HCT116 (cell line): ENCODE results near the gene ARTN. TPM values are rescaled to one million over a fixed set of nuclear protein-coding genes. Genes with fewer than 3 reads are reported as not detected.

Experiments
- ATAC-seq: fragments of 200-7000 bp; cut with Tn5 transposase; 2 replicates; pipeline ENCODE4 v1.9.1; 2020; ENCODE audit warnings: mild to moderate bottlenecking, moderate library complexity
- BruUV-seq: library from RNA; stranded (reverse); fragments of 400-500 nt; replicated peaks from 2 replicates; lab custom pipeline; 2021; lab: Mats Ljungman, UMichigan
- CTCF ChIA-PET: fragments of 300-600 bp; sonication (Branson Sonifier 250); formaldehyde crosslinking; loops from one replicate; lab custom pipeline; 2021; ENCODE audit warnings: antibody characterized with exemption; lab: Charles Lee
- POLR2A ChIA-PET: fragments of 300-600, 350-600 bp; sonication (Branson Sonifier 250); formaldehyde crosslinking; loops from one replicate; lab custom pipeline; 2021; ENCODE audit warnings: antibody characterized with exemption; lab: Charles Lee
- RAD21 ChIA-PET, 2 experiments: fragments of 300-600 bp; sonication (Branson Sonifier 250); formaldehyde crosslinking; loops; one replicate each; lab custom pipeline; 2023; ENCODE audit warnings: low total read pairs in 2 of 2; ENCODE audit not compliant: uncharacterized antibody in 2 of 2, unreplicated experiment in 2 of 2, low non-redundant PET in 1 of 2; lab: Charles Lee
- DNase-seq: peaks from one replicate; pipeline ENCODE4 v3.0.0-alpha.2; 2010; ENCODE audit warnings: low read depth, low spot score
- H2AFZ ChIP-seq: fragments of 200-600 bp; shearing (Covaris generic), sonication (generic); 2 replicates; pipeline ENCODE4 v1.6.1; 2017; ENCODE audit warnings: low read depth, mixed run types, mixed read lengths, antibody characterized with exemption, low read length; ENCODE audit not compliant: poor library complexity, severe bottlenecking
- H3K27ac ChIP-seq: 2 replicates; pipeline ENCODE4 v1.5.1; 2012; ENCODE audit warnings: low read depth, low read length
- H3K27me3 ChIP-seq: fragments of 200-600 bp; sonication (generic); 2 replicates; pipeline ENCODE4 v1.6.1; 2016; ENCODE audit warnings: mixed run types, low read length, mixed read lengths; ENCODE audit not compliant: insufficient read depth
- H3K36me3 ChIP-seq, 2 experiments: fragments of 200-500 bp in 1 of 2; fragments of 200-600 bp in 1 of 2; sonication (Bioruptor generic) in 1 of 2; sonication (generic) in 1 of 2; 2 replicates each; pipeline versions ENCODE4 v1.5.1 to v1.6.1; 2014 to 2016; ENCODE audit warnings: low read length in 2 of 2, inconsistent platforms in 1 of 2, mixed read lengths in 1 of 2, mixed run types in 1 of 2; ENCODE audit not compliant: insufficient read depth in 2 of 2, control insufficient read depth in 1 of 2
- H3K4me1 ChIP-seq, 2 experiments: fragments of 200-600 bp in 1 of 2; sonication (generic) in 1 of 2; 2 replicates each; pipeline versions ENCODE4 v1.5.1 to v1.6.1; 2012 to 2017; ENCODE audit warnings: low read length in 2 of 2, inconsistent platforms in 1 of 2, mild to moderate bottlenecking in 1 of 2, mixed read lengths in 1 of 2, mixed run types in 1 of 2, moderate library complexity in 1 of 2; ENCODE audit not compliant: insufficient read depth in 2 of 2, control insufficient read depth in 1 of 2
- H3K4me2 ChIP-seq: fragments of 200-600 bp; sonication (generic); 2 replicates; pipeline ENCODE4 v1.6.1; 2017; ENCODE audit warnings: mixed run types, low read length, mixed read lengths
- H3K4me3 ChIP-seq, 2 experiments: fragments of 200-600 bp in 1 of 2; sonication (generic) in 1 of 2; replicated peaks in 1 of 2; 2 replicates each; pipeline ENCODE4 v1.5.1; 2011 to 2016; ENCODE audit warnings: low read length in 2 of 2, control low read depth in 1 of 2, low read depth in 1 of 2, mild to moderate bottlenecking in 1 of 2, mixed read lengths in 1 of 2, mixed run types in 1 of 2
- H3K79me2 ChIP-seq: fragments of 200-600 bp; sonication (generic); 2 replicates; pipeline ENCODE4 v1.6.1; 2017; ENCODE audit warnings: mild to moderate bottlenecking, mixed run types, low read length, moderate library complexity, mixed read lengths; ENCODE audit not compliant: insufficient read depth
- H3K9ac ChIP-seq: fragments of 200-600 bp; sonication (generic); 2 replicates; pipeline ENCODE4 v1.6.1; 2016; ENCODE audit warnings: low read length, mixed read lengths
- H3K9me2 ChIP-seq: fragments of 200-600 bp; sonication (generic), shearing (Covaris generic); 2 replicates; pipeline ENCODE4 v1.6.1; 2017; ENCODE audit warnings: mixed run types, mild to moderate bottlenecking, moderate library complexity; ENCODE audit not compliant: insufficient read depth
- H3K9me3 ChIP-seq, 2 experiments: fragments of 200-500 bp in 1 of 2; fragments of 200-600 bp in 1 of 2; sonication (Bioruptor generic) in 1 of 2; sonication (generic) in 1 of 2; 2 replicates each; pipeline ENCODE4 v1.6.1; 2014 to 2017; ENCODE audit warnings: low read length in 2 of 2, mixed read lengths in 2 of 2, inconsistent platforms in 1 of 2, low read depth in 1 of 2, mild to moderate bottlenecking in 1 of 2, mixed run types in 1 of 2, moderate library complexity in 1 of 2; ENCODE audit not compliant: control insufficient read depth in 1 of 2, insufficient read depth in 1 of 2
- H4K20me1 ChIP-seq: fragments of 200-600 bp; sonication (generic), shearing (Covaris generic); 2 replicates; pipeline ENCODE4 v1.6.1; 2017; ENCODE audit warnings: mixed run types, mild to moderate bottlenecking, moderate library complexity; ENCODE audit not compliant: insufficient read depth
- ATF3 ChIP-seq: IDR thresholded peaks from 2 replicates; pipeline ENCODE4 v1.6.1; 2012
- CBX3 ChIP-seq: IDR thresholded peaks from 2 replicates; pipeline ENCODE4 v1.6.1; 2012; ENCODE audit warnings: low read depth
- CEBPB ChIP-seq: IDR thresholded peaks from 2 replicates; pipeline ENCODE4 v1.6.1; 2012; ENCODE audit warnings: low read depth
- EGR1 ChIP-seq: IDR thresholded peaks from 2 replicates; pipeline ENCODE4 v1.6.1; 2012; ENCODE audit warnings: low read depth
- ELF1 ChIP-seq: IDR thresholded peaks from 2 replicates; pipeline ENCODE4 v1.6.1; 2012; ENCODE audit warnings: low read depth, borderline replicate concordance
- EZH2 ChIP-seq: fragments of 200-600 bp; sonication (generic); IDR thresholded peaks from 2 replicates; pipeline ENCODE4 v1.6.1; 2017; ENCODE audit warnings: antibody characterized with exemption, mixed run types
- EZH2phosphoT487 ChIP-seq: fragments of 200-600 bp; IDR thresholded peaks from 2 replicates; pipeline ENCODE4 v1.6.1; 2018; ENCODE audit warnings: antibody characterized with exemption, borderline replicate concordance
- FOSL1 ChIP-seq: IDR thresholded peaks from 2 replicates; pipeline ENCODE4 v1.6.1; 2012; ENCODE audit warnings: low read depth
- JUND ChIP-seq: IDR thresholded peaks from 2 replicates; pipeline ENCODE4 v1.6.1; 2012
- POLR2A ChIP-seq: IDR thresholded peaks from 2 replicates; pipeline ENCODE4 v1.7.0; 2011; ENCODE audit warnings: borderline replicate concordance; ENCODE audit not compliant: insufficient read depth, insufficient read length; ENCODE audit errors: extremely low read depth
- RAD21 ChIP-seq: IDR thresholded peaks from 2 replicates; pipeline ENCODE4 v1.6.1; 2012; ENCODE audit warnings: low read depth, mild to moderate bottlenecking
- SIN3A ChIP-seq: IDR thresholded peaks from 2 replicates; pipeline ENCODE4 v1.6.1; 2012; ENCODE audit warnings: low read depth
- SP1 ChIP-seq: IDR thresholded peaks from 2 replicates; pipeline ENCODE4 v1.6.1; 2012; ENCODE audit warnings: low read depth
- TCF7L2 ChIP-seq: IDR thresholded peaks from 2 replicates; pipeline ENCODE4 v1.7.0; 2011; ENCODE audit warnings: borderline replicate concordance, inconsistent platforms; ENCODE audit not compliant: insufficient read depth, insufficient read length; ENCODE audit errors: extremely low read depth
- YY1 ChIP-seq: IDR thresholded peaks from 2 replicates; pipeline ENCODE4 v1.6.1; 2011; ENCODE audit warnings: low read length, low read depth, moderate library complexity, mild to moderate bottlenecking; ENCODE audit not compliant: insufficient replicate concordance; ENCODE audit errors: extremely low read depth
- ZFX ChIP-seq: fragments of 450-650 bp; IDR thresholded peaks from 2 replicates; pipeline ENCODE4 v1.6.1; 2017
- ZNF274 ChIP-seq: fragments of 200-500 bp; sonication (Bioruptor generic); IDR thresholded peaks from 2 replicates; pipeline ENCODE4 v1.6.1; 2014; ENCODE audit warnings: mild to moderate bottlenecking, low read depth, low read length, inconsistent platforms
- intact Hi-C: fragments of 100-400 bp; cut with micrococcal nuclease; formaldehyde crosslinking; loops from 2 replicates; pipeline ENCODE4 v1.10.0; 2022
- total RNA-seq: library from RNA; stranded (reverse); gene quantifications from one replicate; pipeline ENCODE4 v1.2.1, GENCODE V29; 2021; ENCODE audit not compliant: unreplicated experiment
- TF ChIP-seq, protein P1 (sequence below): IDR thresholded peaks from 2 replicates; pipeline ENCODE4 v1.6.1; 2011; ENCODE audit warnings: mild to moderate bottlenecking, low read length, moderate library complexity; ENCODE audit not compliant: insufficient replicate concordance; ENCODE audit errors: extremely low read depth
- TF ChIP-seq, protein P2 (sequence below), 3 experiments: fragments of 200-600 bp in 1 of 3; sonication (generic) in 1 of 3; IDR thresholded peaks in 2 of 3; conservative IDR thresholded peaks in 1 of 3; 2 replicates each; pipeline ENCODE4 v1.5.1; 2012 to 2017; ENCODE audit warnings: low read depth in 2 of 3, low read length in 2 of 3, antibody characterized with exemption in 1 of 3, borderline replicate concordance in 1 of 3, control low read depth in 1 of 3, mild to moderate bottlenecking in 1 of 3, mixed read lengths in 1 of 3, mixed run types in 1 of 3, moderate library complexity in 1 of 3; ENCODE audit not compliant: insufficient read depth in 1 of 3
- TF ChIP-seq, protein P3 (sequence below): IDR thresholded peaks from 2 replicates; pipeline ENCODE4 v1.6.1; 2012

ARTN gene
- total RNA-seq, 1 experiment from 2014 or later: 36.4 TPM

DNA sequence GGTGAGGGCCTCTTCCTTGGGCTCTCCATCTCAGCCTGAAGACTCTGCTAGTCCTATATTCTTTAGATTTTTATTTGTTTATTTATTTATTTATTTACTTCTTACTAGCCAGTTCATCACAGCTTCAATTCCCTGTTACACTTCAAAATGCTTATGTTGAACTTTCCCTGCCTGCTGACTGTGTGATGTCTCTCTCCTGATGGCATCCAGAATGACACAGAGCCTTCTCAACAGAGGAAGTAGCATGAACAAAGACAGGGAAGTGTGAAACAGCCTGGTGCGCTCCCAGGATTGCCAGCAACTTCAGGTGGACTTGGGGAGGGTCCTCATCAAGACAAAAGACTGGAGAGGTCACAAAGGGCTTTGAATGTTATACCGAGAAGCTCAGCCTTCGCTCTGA lies 8.8 kb downstream of the ARTN start:
- no peak overlapping the region for H3K4me2 ChIP-seq
- H3K9me3 ChIP-seq: no peaks in the 10 kb centered on the region
- no peak for DNase-seq
- no peaks in the 10 kb centered on the region for H3K27me3 ChIP-seq
- 0 out of 4 replicates have a peak, but pooled peaks cover 0 to 3% of the 10 kb centered on the region in 2 experiments for H3K36me3 ChIP-seq
- H3K9me2 ChIP-seq: no peaks in the 10 kb centered on the region
- no peak for ATAC-seq
- no peak for TF ChIP-seq FOSL1
- TF ChIP-seq, protein P1, sequence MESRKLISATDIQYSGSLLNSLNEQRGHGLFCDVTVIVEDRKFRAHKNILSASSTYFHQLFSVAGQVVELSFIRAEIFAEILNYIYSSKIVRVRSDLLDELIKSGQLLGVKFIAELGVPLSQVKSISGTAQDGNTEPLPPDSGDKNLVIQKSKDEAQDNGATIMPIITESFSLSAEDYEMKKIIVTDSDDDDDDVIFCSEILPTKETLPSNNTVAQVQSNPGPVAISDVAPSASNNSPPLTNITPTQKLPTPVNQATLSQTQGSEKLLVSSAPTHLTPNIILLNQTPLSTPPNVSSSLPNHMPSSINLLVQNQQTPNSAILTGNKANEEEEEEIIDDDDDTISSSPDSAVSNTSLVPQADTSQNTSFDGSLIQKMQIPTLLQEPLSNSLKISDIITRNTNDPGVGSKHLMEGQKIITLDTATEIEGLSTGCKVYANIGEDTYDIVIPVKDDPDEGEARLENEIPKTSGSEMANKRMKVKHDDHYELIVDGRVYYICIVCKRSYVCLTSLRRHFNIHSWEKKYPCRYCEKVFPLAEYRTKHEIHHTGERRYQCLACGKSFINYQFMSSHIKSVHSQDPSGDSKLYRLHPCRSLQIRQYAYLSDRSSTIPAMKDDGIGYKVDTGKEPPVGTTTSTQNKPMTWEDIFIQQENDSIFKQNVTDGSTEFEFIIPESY: no peak
- TF ChIP-seq ZFX: no peak
- TF ChIP-seq EZH2phosphoT487: no peak
- TF ChIP-seq, protein P2, sequence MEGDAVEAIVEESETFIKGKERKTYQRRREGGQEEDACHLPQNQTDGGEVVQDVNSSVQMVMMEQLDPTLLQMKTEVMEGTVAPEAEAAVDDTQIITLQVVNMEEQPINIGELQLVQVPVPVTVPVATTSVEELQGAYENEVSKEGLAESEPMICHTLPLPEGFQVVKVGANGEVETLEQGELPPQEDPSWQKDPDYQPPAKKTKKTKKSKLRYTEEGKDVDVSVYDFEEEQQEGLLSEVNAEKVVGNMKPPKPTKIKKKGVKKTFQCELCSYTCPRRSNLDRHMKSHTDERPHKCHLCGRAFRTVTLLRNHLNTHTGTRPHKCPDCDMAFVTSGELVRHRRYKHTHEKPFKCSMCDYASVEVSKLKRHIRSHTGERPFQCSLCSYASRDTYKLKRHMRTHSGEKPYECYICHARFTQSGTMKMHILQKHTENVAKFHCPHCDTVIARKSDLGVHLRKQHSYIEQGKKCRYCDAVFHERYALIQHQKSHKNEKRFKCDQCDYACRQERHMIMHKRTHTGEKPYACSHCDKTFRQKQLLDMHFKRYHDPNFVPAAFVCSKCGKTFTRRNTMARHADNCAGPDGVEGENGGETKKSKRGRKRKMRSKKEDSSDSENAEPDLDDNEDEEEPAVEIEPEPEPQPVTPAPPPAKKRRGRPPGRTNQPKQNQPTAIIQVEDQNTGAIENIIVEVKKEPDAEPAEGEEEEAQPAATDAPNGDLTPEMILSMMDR (IDR thresholded peaks at IDR 0.05 in 2 of 3, conservative IDR thresholded peaks at IDR 0.05 in 1 of 3; ENCODE audit: borderline replicate concordance in 1 of 3, insufficient read depth in 1 of 3, low read depth in 2 of 3, low read length in 2 of 3): no peak
- TF ChIP-seq, protein P3, sequence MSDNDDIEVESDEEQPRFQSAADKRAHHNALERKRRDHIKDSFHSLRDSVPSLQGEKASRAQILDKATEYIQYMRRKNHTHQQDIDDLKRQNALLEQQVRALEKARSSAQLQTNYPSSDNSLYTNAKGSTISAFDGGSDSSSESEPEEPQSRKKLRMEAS: no peak
- TF ChIP-seq CBX3: no peak
- no peak for TF ChIP-seq ATF3
- TF ChIP-seq SP1: no peak
- TF ChIP-seq JUND: no peak
- no peak for TF ChIP-seq ELF1
- TF ChIP-seq SIN3A: no peak
- TF ChIP-seq EZH2: no peak
- TF ChIP-seq CEBPB: no peak
- TF ChIP-seq POLR2A: no peak
- TF ChIP-seq TCF7L2: no peak
- TF ChIP-seq EGR1: no peak
- TF ChIP-seq YY1: no peak
- TF ChIP-seq ZNF274: no peak
- TF ChIP-seq RAD21: no peak
- TF ChIP-seq, all 23 proteins: peak for 0
- H3K79me2 ChIP-seq: peaks cover 4% of the 10 kb centered on the region
- BruUV-seq: no TSS peak
- RAD21 ChIA-PET: no interaction called here
- POLR2A ChIA-PET: no interaction called here
- CTCF ChIA-PET: interaction anchor here (1.9 to 9.8 kb wide), 2 partner anchors 9 to 179 kb away, joined by 9 to 130 read pairs; partner anchors contain the start of gene ARTN
- H2AFZ ChIP-seq: no peak overlapping the region
- no peak overlapping the region for H3K9ac ChIP-seq
- no peaks in the 10 kb centered on the region for H4K20me1 ChIP-seq
- H3K4me3 ChIP-seq: no peak overlapping the region
- peaks cover 4 to 18% of the 10 kb centered on the region in 2 experiments; a peak in 3 of 4 replicates for H3K4me1 ChIP-seq
- intact Hi-C loops: no loop called here
- no peak overlapping the region for H3K27ac ChIP-seq
